Chondrocyte (in vitro differentiated cells): ENCODE data around the gene NKAP. TPM values are rescaled to one million over a fixed set of nuclear protein-coding genes. Genes with fewer than 3 reads are reported as not detected.
"Not testable (repeated sequence)": the region's sequence is repeated elsewhere in the genome, so short reads cannot be mapped to it uniquely, and the experiment has no call there.

Experiments used
- DNase-seq: peaks from one replicate; pipeline ENCODE4 v3.0.0; 2021; ENCODE audit warnings: mixed read lengths, low spot score
- H3K27ac Mint-ChIP-seq: one replicate; pipeline ENCODE4 v1.8.0; 2021; ENCODE audit warnings: mild to moderate bottlenecking, moderate library complexity, mixed read lengths; ENCODE audit not compliant: unreplicated experiment
- H3K27me3 Mint-ChIP-seq: 2 replicates; pipeline ENCODE4 v1.8.0; 2021; ENCODE audit warnings: low read depth, mixed read lengths
- H3K36me3 Mint-ChIP-seq: 2 replicates; pipeline ENCODE4 v1.8.0; 2021; ENCODE audit warnings: low read depth, mixed read lengths
- H3K4me1 Mint-ChIP-seq: 2 replicates; pipeline ENCODE4 v1.8.0; 2021; ENCODE audit warnings: low read depth, mild to moderate bottlenecking, mixed read lengths
- H3K4me3 Mint-ChIP-seq: one replicate; pipeline ENCODE4 v1.8.0; 2021; ENCODE audit warnings: mild to moderate bottlenecking, moderate library complexity, mixed read lengths; ENCODE audit not compliant: unreplicated experiment
- H3K9me3 Mint-ChIP-seq: 2 replicates; pipeline ENCODE4 v1.8.0; 2021; ENCODE audit warnings: low read depth, mixed read lengths
- total RNA-seq: library from RNA; stranded (reverse); gene quantifications from 3 replicates; pipeline ENCODE4 v1.2.1, GENCODE V29; 2021
- TF ChIP-seq, protein P1 (sequence below): fragments of 200-600 bp; sonication (generic); IDR thresholded peaks from 2 replicates; pipeline ENCODE4 v1.5.0; 2021; ENCODE audit warnings: antibody characterized with exemption, mild to moderate bottlenecking, moderate library complexity

The NKAP gene
- total RNA-seq, 1 donor from 2014 or later, result 6.4 TPM

- TF ChIP-seq, protein P1, sequence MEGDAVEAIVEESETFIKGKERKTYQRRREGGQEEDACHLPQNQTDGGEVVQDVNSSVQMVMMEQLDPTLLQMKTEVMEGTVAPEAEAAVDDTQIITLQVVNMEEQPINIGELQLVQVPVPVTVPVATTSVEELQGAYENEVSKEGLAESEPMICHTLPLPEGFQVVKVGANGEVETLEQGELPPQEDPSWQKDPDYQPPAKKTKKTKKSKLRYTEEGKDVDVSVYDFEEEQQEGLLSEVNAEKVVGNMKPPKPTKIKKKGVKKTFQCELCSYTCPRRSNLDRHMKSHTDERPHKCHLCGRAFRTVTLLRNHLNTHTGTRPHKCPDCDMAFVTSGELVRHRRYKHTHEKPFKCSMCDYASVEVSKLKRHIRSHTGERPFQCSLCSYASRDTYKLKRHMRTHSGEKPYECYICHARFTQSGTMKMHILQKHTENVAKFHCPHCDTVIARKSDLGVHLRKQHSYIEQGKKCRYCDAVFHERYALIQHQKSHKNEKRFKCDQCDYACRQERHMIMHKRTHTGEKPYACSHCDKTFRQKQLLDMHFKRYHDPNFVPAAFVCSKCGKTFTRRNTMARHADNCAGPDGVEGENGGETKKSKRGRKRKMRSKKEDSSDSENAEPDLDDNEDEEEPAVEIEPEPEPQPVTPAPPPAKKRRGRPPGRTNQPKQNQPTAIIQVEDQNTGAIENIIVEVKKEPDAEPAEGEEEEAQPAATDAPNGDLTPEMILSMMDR, result no peak
- no peak within 1 kb of the TSS for H3K4me3 Mint-ChIP-seq
- H3K27me3 Mint-ChIP-seq, result no peaks in the 10 kb centered on the region
- H3K9me3 Mint-ChIP-seq, result peaks cover 3% of the 10 kb centered on the region
- H3K36me3 Mint-ChIP-seq, result no peaks in the 10 kb centered on the region
- DNase-seq, result peak; percentile 17
- H3K4me1 Mint-ChIP-seq, result no peaks in the 10 kb centered on the region
- no peak within 1 kb of the TSS for H3K27ac Mint-ChIP-seq
Measured at GRCh38 chrX:119895843-119896326, 47.7 kb downstream of the NKAP start, which contains the start of gene AKAP14. Gene AKAP14 (plus strand): TSS chrX:119895893. CDS start chrX:119903224, 7,331 bp downstream.

DNA sequence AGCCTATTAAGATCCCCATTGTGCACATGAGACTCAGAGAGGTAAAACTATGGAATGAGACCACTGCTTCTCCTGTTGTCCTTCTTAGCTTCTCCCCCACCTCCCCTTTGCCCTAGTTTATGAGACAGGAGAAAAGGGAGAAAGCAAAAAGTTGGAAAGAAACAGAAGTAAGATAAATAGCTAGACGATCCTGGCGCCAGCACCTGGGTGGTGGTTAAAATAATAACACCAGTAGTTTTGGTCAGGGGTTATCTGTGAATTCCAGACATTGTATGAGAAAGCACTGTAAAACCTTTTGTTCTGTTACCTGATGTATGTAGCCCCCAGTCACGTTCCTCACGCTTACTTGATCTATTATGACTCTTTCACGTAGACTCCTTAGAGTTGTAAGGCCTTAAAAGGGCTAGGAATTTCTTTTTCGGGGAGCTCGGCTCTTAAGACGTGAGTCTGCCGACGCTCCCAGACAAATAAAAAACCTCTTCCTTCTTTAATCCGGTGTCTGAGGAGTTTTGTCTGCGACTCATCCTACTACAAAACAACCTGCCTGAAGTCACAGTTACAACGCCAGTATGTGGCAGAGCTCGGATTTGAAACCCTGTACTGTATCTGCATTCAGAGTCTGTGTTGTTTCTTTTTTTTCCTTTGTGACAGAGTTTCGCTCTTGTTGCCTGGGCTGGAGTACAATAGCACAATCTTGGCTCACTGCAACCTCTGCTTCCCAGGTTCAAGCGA is 51.4 kb downstream of the NKAP start:
- H3K4me1 Mint-ChIP-seq, H3K9me3 Mint-ChIP-seq, H3K36me3 Mint-ChIP-seq, H3K4me3 Mint-ChIP-seq, H3K27ac Mint-ChIP-seq, H3K27me3 Mint-ChIP-seq, DNase-seq: not testable (repeated sequence)

DNA sequence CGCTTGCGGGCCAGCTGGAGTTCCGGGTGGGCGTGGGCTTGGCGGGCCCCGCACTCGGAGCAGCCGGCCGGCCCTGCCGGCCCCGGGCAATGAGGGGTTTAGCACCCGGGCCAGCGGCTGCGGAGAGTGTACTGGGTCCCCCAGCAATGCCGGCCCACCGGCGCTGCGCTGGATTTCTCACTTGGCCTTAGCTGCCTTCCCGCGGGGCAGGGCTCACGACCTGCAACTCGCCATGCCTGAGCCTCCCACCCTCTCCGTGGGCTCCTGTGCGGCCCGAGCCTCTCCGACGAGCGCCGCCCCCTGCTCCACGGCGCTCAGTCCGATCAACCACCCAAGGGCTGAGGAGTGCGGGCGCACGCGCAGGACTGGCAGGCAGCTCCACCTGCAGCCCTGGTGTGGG is 52.9 kb downstream of the NKAP start:
- not testable (repeated sequence) for H3K4me1 Mint-ChIP-seq, H3K27ac Mint-ChIP-seq, H3K9me3 Mint-ChIP-seq, H3K36me3 Mint-ChIP-seq, H3K27me3 Mint-ChIP-seq, H3K4me3 Mint-ChIP-seq
- peak; percentile 54 for DNase-seq

- TF ChIP-seq, protein P1, result peak; percentile 79
- H3K36me3 Mint-ChIP-seq, result no peaks in the 10 kb centered on the region
- peak; percentile 92 for DNase-seq
- H3K9me3 Mint-ChIP-seq, result peaks cover 8% of the 10 kb centered on the region
- H3K4me1 Mint-ChIP-seq, result no peaks in the 10 kb centered on the region
- H3K27me3 Mint-ChIP-seq, result no peaks in the 10 kb centered on the region
- H3K4me3 Mint-ChIP-seq, result peak overlapping the region; percentile 57
- H3K27ac Mint-ChIP-seq, result no peak overlapping the region
Measured at GRCh38 chrX:119887721-119888425, 55.7 kb downstream of the NKAP start.

GRCh38 chrX:119885554-119886428 is 57.8 kb downstream of the NKAP start:
- Mint-ChIP-seq H3K27me3 (no peaks in the 10 kb centered on the region), H3K9me3 (peaks cover 8% of the 10 kb centered on the region), H3K4me3 (no peak overlapping the region), H3K36me3 (no peaks in the 10 kb centered on the region), H3K27ac (no peak overlapping the region), H3K4me1 (no peaks in the 10 kb centered on the region)
- DNase-seq, result peak; percentile 14
- TF ChIP-seq, protein P1, result no peak
